ENCODE results near the gene TRIM25. TPM values are rescaled to one million over a fixed set of nuclear protein-coding genes. Genes with fewer than 3 reads are reported as not detected.
A peak's percentile ranks its signal among the peaks of the same experiment; 100 is the strongest.

Gene TRIM25
- total RNA-seq, 1 donor from 2014 or later, result 71.4 TPM

DNA sequence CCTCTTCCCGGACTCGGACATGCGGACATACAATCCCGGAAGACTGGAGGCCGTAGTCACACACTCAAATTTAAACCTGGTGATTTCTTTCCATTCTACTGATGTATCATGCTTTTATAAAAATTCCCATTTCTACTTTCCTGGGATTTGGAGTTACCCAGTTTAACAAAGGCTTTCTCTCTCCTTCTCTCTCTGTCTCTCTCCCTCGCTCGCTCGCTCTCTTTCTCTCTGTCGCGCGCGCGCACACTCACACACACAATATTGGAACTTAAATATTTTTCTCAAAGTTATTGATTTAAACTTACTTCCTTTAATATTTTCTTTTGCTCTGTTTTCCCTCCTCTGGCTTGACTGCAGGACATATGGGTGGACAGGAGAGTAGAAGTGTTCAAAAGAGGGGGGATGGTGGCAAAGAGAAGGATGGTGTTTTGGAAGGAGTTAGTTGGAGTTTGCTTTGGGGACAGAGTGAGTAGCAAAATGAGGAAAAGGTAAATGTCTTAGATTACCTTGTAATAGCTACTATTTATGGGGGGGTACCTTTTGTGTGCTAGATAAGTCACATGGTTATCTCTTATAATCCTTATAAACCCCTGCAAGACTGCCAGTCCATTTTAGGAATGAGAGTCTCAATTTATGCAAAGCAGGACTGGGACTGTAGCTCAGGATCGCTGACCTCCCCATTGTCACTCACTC is 878 bp upstream of the TRIM25 start:
- H3K36me3 Mint-ChIP-seq (ENCODE audit: low read depth), result peaks cover 9% of the 10 kb centered on the region
- intact Hi-C loops (cut with micrococcal nuclease), result loop anchor here (1.0 to 5.0 kb wide), 4 partner anchors 26 to 173 kb away; partner anchors contain the start of genes AKAP1, C17orf67 and COIL
- ATAC-seq (ENCODE audit: low read depth), result no peak
- H3K27ac Mint-ChIP-seq, result peak overlapping the region; percentile 82
- peaks cover 7% of the 10 kb centered on the region for H3K9me3 Mint-ChIP-seq
- no peak for DNase-seq
- TF ChIP-seq CTCF (IDR thresholded peaks at IDR 0.05), result no peak
- no peaks in the 10 kb centered on the region for H3K27me3 Mint-ChIP-seq
- CTCF ChIA-PET, result no interaction called here
- peaks cover 47% of the 10 kb centered on the region for H3K4me1 Mint-ChIP-seq
- peak overlapping the region; percentile 94 for H3K4me3 Mint-ChIP-seq
- POLR2A ChIA-PET, result interaction anchor here (0.8 to 1.9 kb wide), 5 partner anchors 13 to 170 kb away, joined by 3 to 10 read pairs (median 3); partner anchors contain the start of gene AKAP1

- no peak for DNase-seq
- peak; percentile 62 for ATAC-seq (ENCODE audit: low read depth)
- peak overlapping the region; percentile 94 for H3K4me3 Mint-ChIP-seq
- H3K9me3 Mint-ChIP-seq, result peaks cover 5% of the 10 kb centered on the region
- peak overlapping the region; percentile 90 for H3K27ac Mint-ChIP-seq
- no peak for TF ChIP-seq CTCF (IDR thresholded peaks at IDR 0.05)
- peaks cover 11% of the 10 kb centered on the region for H3K36me3 Mint-ChIP-seq (ENCODE audit: low read depth)
- ChIA-PET POLR2A (interaction anchor here (0.5 to 1.9 kb wide), 11 partner anchors 10 to 1048 kb away, joined by 3 to 11 read pairs (median 3); partner anchors contain the start of gene COIL), CTCF (no interaction called here)
- peaks cover 60% of the 10 kb centered on the region for H3K4me1 Mint-ChIP-seq
- H3K27me3 Mint-ChIP-seq, result no peaks in the 10 kb centered on the region
- intact Hi-C loops (cut with micrococcal nuclease), result loop anchor here (2.0 to 5.0 kb wide), 2 partner anchors 17 to 174 kb away; partner anchors contain the start of gene AKAP1
These were observed 439 bp downstream of the TRIM25 start for GRCh38 chr17:56913353-56913866.

- DNase-seq (no peak), ATAC-seq (ENCODE audit: low read depth) (no peak)
- Mint-ChIP-seq H3K9me3 (peaks cover 5% of the 10 kb centered on the region), H3K4me3 (peak overlapping the region; percentile 94), H3K36me3 (ENCODE audit: low read depth) (peaks cover 11% of the 10 kb centered on the region), H3K27me3 (no peaks in the 10 kb centered on the region), H3K4me1 (peaks cover 65% of the 10 kb centered on the region), H3K27ac (peak overlapping the region; percentile 90)
- POLR2A ChIA-PET, result interaction anchor here (1.3 to 1.9 kb wide), 2 partner anchors 11 to 48 kb away, joined by 7 to 10 read pairs; partner anchors contain the start of gene COIL
- intact Hi-C loops (cut with micrococcal nuclease), result loop anchor here (2.0 to 5.0 kb wide), 2 partner anchors 16 to 174 kb away; partner anchors contain the start of gene AKAP1
- no peak for TF ChIP-seq CTCF (IDR thresholded peaks at IDR 0.05)
- CTCF ChIA-PET, result interaction anchor here (1.2 kb wide), 1 partner anchor 93 kb away, joined by 3 read pairs; no protein-coding TSS in a partner anchor
These were observed 893 bp downstream of the TRIM25 start for GRCh38 chr17:56913000-56913311.

DNA sequence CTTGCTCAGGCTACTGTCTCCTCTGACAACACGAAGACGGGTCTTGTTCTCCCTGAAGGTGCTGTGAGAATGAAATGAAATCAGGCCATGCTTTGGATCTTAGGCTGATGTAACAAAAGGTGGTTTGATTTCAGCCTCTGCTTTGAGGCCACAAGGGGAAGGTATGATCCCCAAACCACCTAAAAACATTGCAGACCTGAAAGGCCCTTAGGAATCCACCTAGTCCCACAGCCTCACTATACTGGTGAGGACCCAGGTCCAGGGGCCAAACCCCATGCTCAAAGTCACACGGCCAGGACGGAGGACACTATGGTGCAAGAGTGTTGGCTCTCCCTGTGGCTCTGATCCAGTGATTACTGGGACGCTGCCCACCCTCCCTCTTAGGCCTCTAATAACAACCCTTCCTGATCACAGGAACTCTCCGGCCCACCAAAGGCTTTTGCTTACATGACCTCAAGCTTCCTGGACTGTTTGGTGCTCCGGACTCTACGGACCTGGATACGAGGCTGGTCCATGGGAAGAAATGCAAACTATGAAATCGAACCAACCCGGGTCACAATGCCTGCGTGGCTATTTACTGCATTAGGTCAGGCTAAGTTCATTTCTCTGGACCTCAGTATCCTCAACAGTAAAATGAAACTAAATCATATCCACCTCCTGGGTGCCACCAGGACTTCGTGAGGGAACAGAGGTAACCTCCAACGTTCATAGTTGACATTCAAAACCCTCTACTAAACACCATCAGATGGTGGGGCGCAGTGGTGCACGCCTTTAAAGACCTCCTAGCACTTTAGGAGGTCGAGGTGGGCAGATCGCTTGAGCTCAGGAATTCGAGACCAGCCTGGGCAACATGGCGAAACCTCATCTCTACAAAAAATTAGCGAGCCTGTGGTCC is 1.5 kb downstream of the TRIM25 start:
- peaks cover 71% of the 10 kb centered on the region for H3K4me1 Mint-ChIP-seq
- ChIA-PET POLR2A (interaction anchor here (1.3 kb wide), 1 partner anchor 48 kb away, joined by 7 read pairs; the partner anchor contains the start of gene COIL), CTCF (interaction anchor here (1.2 kb wide), 1 partner anchor 93 kb away, joined by 3 read pairs; no protein-coding TSS in a partner anchor)
- no peak for DNase-seq
- H3K27ac Mint-ChIP-seq, result peak overlapping the region; percentile 83
- TF ChIP-seq CTCF (IDR thresholded peaks at IDR 0.05), result no peak
- ATAC-seq (ENCODE audit: low read depth), result no peak
- H3K9me3 Mint-ChIP-seq, result peaks cover 2% of the 10 kb centered on the region
- peak overlapping the region; percentile 94 for H3K4me3 Mint-ChIP-seq
- no peaks in the 10 kb centered on the region for H3K27me3 Mint-ChIP-seq
- peaks cover 16% of the 10 kb centered on the region for H3K36me3 Mint-ChIP-seq (ENCODE audit: low read depth)
- intact Hi-C loops (cut with micrococcal nuclease), result loop anchor here (2.0 to 5.0 kb wide), 2 partner anchors 16 to 175 kb away; partner anchors contain the start of gene AKAP1
